ENCODE results near the gene CDC7. TPM values are rescaled to one million over a fixed set of nuclear protein-coding genes. Genes with fewer than 3 reads are reported as not detected.

The CDC7 gene
- polyA plus RNA-seq, 1 of the 3 experiments (the other 2 are of a cell fraction), result 2.6 TPM

- 30% methylated on average over 7 of the region's 7 CpGs for WGBS (ENCODE audit: low lambda C conversion rate)
- Histone ChIP-seq H3K27ac (ENCODE audit: low read depth in 2 of 2, low read length in 1 of 2) (no peak overlapping the region), H3K79me2 (ENCODE audit: insufficient read depth) (no peaks in the 10 kb centered on the region), H3K9me2 (no peaks in the 10 kb centered on the region), H3K4me3 (ENCODE audit: low read depth in 2 of 2, low read length in 1 of 2) (no peak overlapping the region), H3K9me3 (no peaks in the 10 kb centered on the region), H2AFZ (ENCODE audit: low read depth) (no peak overlapping the region), H3K9ac (no peak overlapping the region), H3K4me1 (ENCODE audit: control insufficient read depth in 1 of 2, insufficient read depth in 2 of 2, low read depth in 1 of 2, low read length in 1 of 2) (no peaks in the 10 kb centered on the region), H3K4me2 (no peak overlapping the region), H4K20me1 (ENCODE audit: insufficient read depth) (no peaks in the 10 kb centered on the region), H3K27me3 (ENCODE audit: insufficient read depth) (no peaks in the 10 kb centered on the region), H3K36me3 (replicated peaks in 1 of 2; ENCODE audit: control insufficient read depth in 1 of 2, insufficient read depth in 2 of 2, low read length in 1 of 2) (no peaks in the 10 kb centered on the region), H3F3A (replicated peaks; ENCODE audit: insufficient read depth) (no peaks in the 10 kb centered on the region)
- ChIA-PET POLR2A (no interaction called here), CTCF (no interaction called here)
- no peak for DNase-seq
- TF ChIP-seq RCOR1 (IDR thresholded peaks at IDR 0.05; ENCODE audit: low read length) (no peak), SIN3A (IDR thresholded peaks at IDR 0.05; ENCODE audit: borderline replicate concordance, low read depth, low read length) (no peak), EZH2phosphoT487 (IDR thresholded peaks at IDR 0.05; ENCODE audit: borderline replicate concordance, low read depth) (no peak), RXRA (IDR thresholded peaks at IDR 0.05; ENCODE audit: borderline replicate concordance, low read depth) (no peak), EP300 (IDR thresholded peaks at IDR 0.05; ENCODE audit: borderline replicate concordance in 1 of 2, low read depth in 1 of 2, low read length in 1 of 2) (no peak), GATA2 (CRISPR knock-in tag; IDR thresholded peaks at IDR 0.05) (no peak), MEF2A (IDR thresholded peaks at IDR 0.05; ENCODE audit: borderline replicate concordance, low read depth) (no peak), ZBTB33 (IDR thresholded peaks at IDR 0.05; ENCODE audit: borderline replicate concordance, low read depth) (no peak), FOXM1 (IDR thresholded peaks at IDR 0.05; ENCODE audit: low read depth) (no peak), USF1 (IDR thresholded peaks at IDR 0.05; ENCODE audit: borderline replicate concordance, low read depth) (no peak)
Observed at GRCh38 chr1:91568261-91568660, 67.6 kb downstream of the CDC7 start.

- ChIA-PET POLR2A (no interaction called here), CTCF (no interaction called here)
- H3K27me3 ChIP-seq (ENCODE audit: insufficient read depth), result no peaks in the 10 kb centered on the region
- DNase-seq, result no peak
- H3K4me2 ChIP-seq, result peak overlapping the region; percentile 19; the same call in 1 of the 2 replicates
- peak overlapping the region; percentile 78; the same call in 1 of the 2 replicates for H2AFZ ChIP-seq (ENCODE audit: low read depth)
- H3F3A ChIP-seq (replicated peaks; ENCODE audit: insufficient read depth), result no peaks in the 10 kb centered on the region
- H3K4me1 ChIP-seq (ENCODE audit: control insufficient read depth in 1 of 2, insufficient read depth in 2 of 2, low read depth in 1 of 2, low read length in 1 of 2), result no peaks in the 10 kb centered on the region
- no peaks in the 10 kb centered on the region for H3K79me2 ChIP-seq (ENCODE audit: insufficient read depth)
- H3K27ac ChIP-seq (ENCODE audit: low read depth in 2 of 2, low read length in 1 of 2), result peak overlapping the region in 1 of 2 experiments; percentile 27; a peak in 1 of 4 replicates
- H3K4me3 ChIP-seq (ENCODE audit: low read depth in 2 of 2, low read length in 1 of 2), result no peak overlapping the region
- no peaks in the 10 kb centered on the region for H4K20me1 ChIP-seq (ENCODE audit: insufficient read depth)
- H3K9me3 ChIP-seq, result no peaks in the 10 kb centered on the region
- no peaks in the 10 kb centered on the region for H3K36me3 ChIP-seq (replicated peaks in 1 of 2; ENCODE audit: control insufficient read depth in 1 of 2, insufficient read depth in 2 of 2, low read length in 1 of 2)
- H3K9me2 ChIP-seq, result no peaks in the 10 kb centered on the region
- H3K9ac ChIP-seq, result no peak overlapping the region
- 16% methylated on average over 7 of the region's 7 CpGs for WGBS (ENCODE audit: low lambda C conversion rate)
- peak; percentile 50; the same call in 1 of the 2 replicates for TF ChIP-seq NFIC (IDR thresholded peaks at IDR 0.05; ENCODE audit: borderline replicate concordance)
- peak; percentile 34; the same call in 1 of the 2 replicates for TF ChIP-seq TCF12 (IDR thresholded peaks at IDR 0.05)
- no peak for TF ChIP-seq NRF1 (IDR thresholded peaks at IDR 0.05; ENCODE audit: low read depth, low read length)
- TF ChIP-seq, protein P1, sequence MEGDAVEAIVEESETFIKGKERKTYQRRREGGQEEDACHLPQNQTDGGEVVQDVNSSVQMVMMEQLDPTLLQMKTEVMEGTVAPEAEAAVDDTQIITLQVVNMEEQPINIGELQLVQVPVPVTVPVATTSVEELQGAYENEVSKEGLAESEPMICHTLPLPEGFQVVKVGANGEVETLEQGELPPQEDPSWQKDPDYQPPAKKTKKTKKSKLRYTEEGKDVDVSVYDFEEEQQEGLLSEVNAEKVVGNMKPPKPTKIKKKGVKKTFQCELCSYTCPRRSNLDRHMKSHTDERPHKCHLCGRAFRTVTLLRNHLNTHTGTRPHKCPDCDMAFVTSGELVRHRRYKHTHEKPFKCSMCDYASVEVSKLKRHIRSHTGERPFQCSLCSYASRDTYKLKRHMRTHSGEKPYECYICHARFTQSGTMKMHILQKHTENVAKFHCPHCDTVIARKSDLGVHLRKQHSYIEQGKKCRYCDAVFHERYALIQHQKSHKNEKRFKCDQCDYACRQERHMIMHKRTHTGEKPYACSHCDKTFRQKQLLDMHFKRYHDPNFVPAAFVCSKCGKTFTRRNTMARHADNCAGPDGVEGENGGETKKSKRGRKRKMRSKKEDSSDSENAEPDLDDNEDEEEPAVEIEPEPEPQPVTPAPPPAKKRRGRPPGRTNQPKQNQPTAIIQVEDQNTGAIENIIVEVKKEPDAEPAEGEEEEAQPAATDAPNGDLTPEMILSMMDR (IDR thresholded peaks at IDR 0.05), result no peak
- no peak for TF ChIP-seq EZH2phosphoT487 (IDR thresholded peaks at IDR 0.05; ENCODE audit: borderline replicate concordance, low read depth)
- TF ChIP-seq IRF3 (IDR thresholded peaks at IDR 0.05; ENCODE audit: low read depth, low read length), result no peak
- TF ChIP-seq ELF1 (IDR thresholded peaks at IDR 0.05), result no peak
- TF ChIP-seq TEAD4 (IDR thresholded peaks at IDR 0.05; ENCODE audit: borderline replicate concordance, insufficient read depth), result no peak
- no peak for TF ChIP-seq FOXJ3 (CRISPR knock-in tag; IDR thresholded peaks at IDR 0.05)
- no peak for TF ChIP-seq USF2 (IDR thresholded peaks at IDR 0.05; ENCODE audit: borderline replicate concordance, low read depth, low read length)
- no peak for TF ChIP-seq POLR2AphosphoS5 (IDR thresholded peaks at IDR 0.05; ENCODE audit: low read depth, low read length)
- no peak for TF ChIP-seq JUND (IDR thresholded peaks at IDR 0.05)
- no peak for TF ChIP-seq SIN3A (IDR thresholded peaks at IDR 0.05; ENCODE audit: borderline replicate concordance, low read depth, low read length)
Observed at GRCh38 chr1:91569411-91570119, 68.9 kb downstream of the CDC7 start.

Measured in SK-N-SH (cell line).